ENCODE data around the gene OR2T35.

Gene OR2T35

GRCh38 chr1:248593226-248593625 lies 51.9 kb downstream of the OR2T35 start:
- Histone ChIP-seq H3K36me3 (ENCODE audit: control insufficient read depth, insufficient read depth, low read length) (no peaks in the 10 kb centered on the region), H3K9me3 (ENCODE audit: control insufficient read depth, low read length) (peaks cover 36% of the 10 kb centered on the region), H3K27ac (ENCODE audit: low read depth, low read length, severe bottlenecking) (no peak overlapping the region), H3K4me1 (ENCODE audit: control insufficient read depth, insufficient read depth, low read length, poor library complexity, severe bottlenecking) (no peaks in the 10 kb centered on the region), H3K4me3 (ENCODE audit: extremely low read depth, insufficient read depth, low read length, poor library complexity, severe bottlenecking) (no peak overlapping the region)
- 73 to 84% methylated on average over 4 to 5 of the region's 5 CpGs for WGBS, 2 experiments (ENCODE audit: insufficient coverage in 2 of 2)

- Histone ChIP-seq H3K4me3 (ENCODE audit: extremely low read depth, insufficient read depth, low read length, poor library complexity, severe bottlenecking) (no peak overlapping the region), H3K9me3 (ENCODE audit: control insufficient read depth, low read length) (peaks cover 36% of the 10 kb centered on the region), H3K36me3 (ENCODE audit: control insufficient read depth, insufficient read depth, low read length) (no peaks in the 10 kb centered on the region), H3K27ac (ENCODE audit: low read depth, low read length, severe bottlenecking) (no peak overlapping the region), H3K4me1 (ENCODE audit: control insufficient read depth, insufficient read depth, low read length, poor library complexity, severe bottlenecking) (no peaks in the 10 kb centered on the region)
- no CpG with 5 or more reads among the region's 1 CpG for WGBS, 2 experiments (ENCODE audit: insufficient coverage in 2 of 2)
Measured at GRCh38 chr1:248592655-248593054, 52.4 kb downstream of the OR2T35 start.

GRCh38 chr1:248590055-248590454 lies 55.0 kb downstream of the OR2T35 start:
- Histone ChIP-seq H3K4me1 (ENCODE audit: control insufficient read depth, insufficient read depth, low read length, poor library complexity, severe bottlenecking) (no peaks in the 10 kb centered on the region), H3K4me3 (ENCODE audit: extremely low read depth, insufficient read depth, low read length, poor library complexity, severe bottlenecking) (no peak overlapping the region), H3K27ac (ENCODE audit: low read depth, low read length, severe bottlenecking) (no peak overlapping the region), H3K9me3 (ENCODE audit: control insufficient read depth, low read length) (peaks cover 25% of the 10 kb centered on the region), H3K36me3 (ENCODE audit: control insufficient read depth, insufficient read depth, low read length) (no peaks in the 10 kb centered on the region)
- 87 to 93% methylated on average over 13 to 15 of the region's 17 CpGs for WGBS, 2 experiments (ENCODE audit: insufficient coverage in 2 of 2)

GRCh38 chr1:248589334-248589733 lies 55.7 kb downstream of the OR2T35 start:
- no peaks in the 10 kb centered on the region for H3K36me3 ChIP-seq (ENCODE audit: control insufficient read depth, insufficient read depth, low read length)
- no peak overlapping the region for H3K27ac ChIP-seq (ENCODE audit: low read depth, low read length, severe bottlenecking)
- H3K4me3 ChIP-seq (ENCODE audit: extremely low read depth, insufficient read depth, low read length, poor library complexity, severe bottlenecking): no peak overlapping the region
- H3K4me1 ChIP-seq (ENCODE audit: control insufficient read depth, insufficient read depth, low read length, poor library complexity, severe bottlenecking): no peaks in the 10 kb centered on the region
- peaks cover 25% of the 10 kb centered on the region for H3K9me3 ChIP-seq (ENCODE audit: control insufficient read depth, low read length)
- no CpG with 5 or more reads among the region's 3 CpGs for WGBS, 2 experiments (ENCODE audit: insufficient coverage in 2 of 2)
